Mesendoderm (in vitro differentiated cells): Measurements from ENCODE around the gene TBCD.

ENCODE experiments used
- DNase-seq: peaks from one replicate; pipeline ENCODE4 v3.0.0; 2013
- H2AK5ac ChIP-seq: 2 replicates; pipeline ENCODE4 v1.6.1; 2013; ENCODE audit warnings: low read length, inconsistent platforms
- H2BK120ac ChIP-seq: 2 replicates; pipeline ENCODE4 v1.6.1; 2013; ENCODE audit warnings: low read depth, mild to moderate bottlenecking, low read length, moderate library complexity, mixed read lengths
- H2BK15ac ChIP-seq: replicated peaks from 2 replicates; pipeline ENCODE4 v1.6.1; 2013; ENCODE audit warnings: low read depth, mild to moderate bottlenecking, moderate library complexity
- H2BK5ac ChIP-seq: 2 replicates; pipeline ENCODE4 v1.6.1; 2013; ENCODE audit warnings: low read length, inconsistent platforms
- H3K18ac ChIP-seq: 2 replicates; pipeline ENCODE4 v1.6.1; 2013; ENCODE audit warnings: mild to moderate bottlenecking, low read length, mixed read lengths
- H3K23ac ChIP-seq: one replicate; pipeline ENCODE4 v1.6.1; 2013; ENCODE audit warnings: low read length
- H3K27ac ChIP-seq: 2 replicates; pipeline ENCODE4 v1.5.1; 2013; ENCODE audit warnings: low read depth, mild to moderate bottlenecking, inconsistent platforms, low read length, moderate library complexity
- H3K27me3 ChIP-seq: 2 replicates; pipeline ENCODE4 v1.6.1; 2013; ENCODE audit warnings: low read length, control low read depth, mild to moderate bottlenecking, inconsistent platforms; ENCODE audit not compliant: insufficient read depth, poor library complexity
- H3K36me3 ChIP-seq: 2 replicates; pipeline ENCODE4 v1.6.1; 2013; ENCODE audit warnings: low read length, inconsistent platforms; ENCODE audit not compliant: control insufficient read depth, insufficient read depth
- H3K4ac ChIP-seq: one replicate; pipeline ENCODE4 v1.6.1; 2013; ENCODE audit warnings: low read depth, mild to moderate bottlenecking, low read length, moderate library complexity
- H3K4me1 ChIP-seq: 2 replicates; pipeline ENCODE4 v1.6.1; 2013; ENCODE audit warnings: low read depth, low read length, inconsistent platforms; ENCODE audit not compliant: control insufficient read depth
- H3K4me2 ChIP-seq: 2 replicates; pipeline ENCODE4 v1.6.1; 2013; ENCODE audit warnings: low read length
- H3K4me3 ChIP-seq: 2 replicates; pipeline ENCODE4 v1.5.1; 2013; ENCODE audit warnings: mild to moderate bottlenecking, low read length
- H3K56ac ChIP-seq: one replicate; pipeline ENCODE4 v1.6.1; 2013; ENCODE audit warnings: low read length
- H3K79me1 ChIP-seq: 2 replicates; pipeline ENCODE4 v1.6.1; 2013; ENCODE audit warnings: low read length, inconsistent platforms
- H3K79me2 ChIP-seq: 2 replicates; pipeline ENCODE4 v1.6.1; 2013; ENCODE audit warnings: mild to moderate bottlenecking, low read length; ENCODE audit not compliant: control insufficient read depth, insufficient read depth
- H3K9ac ChIP-seq: 2 replicates; pipeline ENCODE4 v1.6.1; 2013; ENCODE audit warnings: low read length, inconsistent platforms
- H4K5ac ChIP-seq: one replicate; pipeline ENCODE4 v1.6.1; 2013; ENCODE audit warnings: low read length
- H4K8ac ChIP-seq: one replicate; pipeline ENCODE4 v1.6.1; 2013; ENCODE audit warnings: low read depth, mild to moderate bottlenecking, control low read depth, low read length, moderate library complexity
- WGBS: extraction: QIAGEN DNeasy Blood & Tissue Kit; methylation state at CpG from one replicate; pipeline ENCODE4 v1.1.7; 2013; ENCODE audit warnings: low lambda C conversion rate, missing lambda C conversion rate; ENCODE audit not compliant: insufficient coverage; ENCODE audit errors: extremely low coverage; 5-methylcytosine and 5-hydroxymethylcytosine counted together

The TBCD gene

DNA sequence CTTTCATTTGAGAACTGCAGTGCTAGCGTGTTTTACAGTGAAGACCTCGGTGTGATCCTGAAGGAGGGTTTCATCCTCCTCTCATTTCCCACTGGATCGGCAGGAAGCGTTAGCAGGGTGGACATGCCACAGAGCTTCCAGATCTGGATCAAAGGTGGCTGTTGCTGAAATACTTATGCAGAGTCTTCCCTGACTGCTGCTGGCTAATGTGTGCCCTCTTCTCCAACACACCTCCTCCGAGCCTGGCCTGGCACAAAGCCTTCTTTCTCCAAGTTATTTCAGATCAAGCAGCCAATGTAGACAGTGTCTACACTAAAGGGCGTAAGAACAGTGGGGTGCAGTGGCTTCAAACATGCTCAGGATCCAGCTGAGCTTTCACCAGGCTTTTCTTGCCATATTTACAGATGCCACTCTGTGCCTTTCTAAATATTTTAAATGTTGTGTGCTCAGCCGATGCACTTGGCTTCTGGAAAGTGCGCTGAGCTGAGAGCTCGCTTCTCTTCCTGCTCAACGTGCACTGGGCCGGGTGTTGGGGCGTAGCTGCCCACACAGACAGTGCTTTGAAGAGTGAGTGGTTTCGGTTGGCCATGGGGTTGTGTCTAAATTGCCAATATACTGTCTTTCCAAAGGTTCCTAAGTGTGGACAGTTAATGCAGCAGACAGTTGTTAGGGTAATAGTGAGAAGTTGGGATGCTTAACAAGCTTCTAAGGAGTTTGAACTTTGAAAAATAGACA, 85.9 kb downstream of the TBCD start:
- Histone ChIP-seq H2BK120ac (no peak overlapping the region), H3K18ac (no peak overlapping the region), H2BK5ac (no peak overlapping the region), H3K36me3 (peaks cover 2% of the 10 kb centered on the region), H3K27ac (no peak overlapping the region), H3K9ac (no peak overlapping the region), H3K4me1 (no peaks in the 10 kb centered on the region), H3K79me1 (peaks cover 2% of the 10 kb centered on the region), H3K56ac (no peak overlapping the region), H2BK15ac (no peak overlapping the region), H2AK5ac (no peak overlapping the region), H3K4me2 (no peak overlapping the region), H4K5ac (no peak overlapping the region), H3K4ac (no peak overlapping the region), H3K23ac (no peak overlapping the region), H3K27me3 (no peaks in the 10 kb centered on the region), H3K79me2 (no peaks in the 10 kb centered on the region), H4K8ac (no peak overlapping the region), H3K4me3 (no peak overlapping the region)
- no peak for DNase-seq
- no CpG with 5 or more reads among the region's 13 CpGs for WGBS

DNA sequence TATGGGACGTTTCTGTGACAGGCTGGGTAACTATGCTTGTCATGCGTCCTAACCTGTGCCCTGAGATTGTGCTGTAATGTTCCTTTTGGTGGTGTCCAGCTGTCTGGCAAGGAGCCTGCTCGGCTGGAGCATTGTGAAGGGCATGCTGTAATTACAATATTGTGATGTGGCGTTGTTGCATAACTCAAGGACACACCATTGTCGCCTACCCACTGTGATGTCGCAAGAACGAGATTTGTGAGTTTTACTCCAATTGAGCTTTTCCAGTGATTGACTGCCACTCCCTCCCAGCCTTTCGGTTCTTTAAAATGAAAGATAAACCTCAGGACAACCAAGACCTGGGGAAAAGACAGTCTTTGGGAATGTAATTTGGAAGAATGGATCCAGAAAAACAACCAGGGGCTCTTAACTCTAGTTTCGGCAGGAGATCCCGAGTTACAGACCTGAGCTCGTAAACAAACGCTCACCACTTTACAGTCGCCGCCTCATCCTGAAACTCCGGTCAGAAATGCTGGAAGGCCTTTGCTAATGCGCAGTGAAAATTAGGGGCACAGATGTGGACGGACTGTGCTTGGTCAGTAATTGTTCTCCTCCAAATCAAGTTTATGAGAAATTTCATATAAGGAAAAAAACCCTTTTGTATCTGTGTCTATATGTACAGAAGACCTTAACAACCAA, 86.7 kb downstream of the TBCD start:
- no peak overlapping the region for H3K18ac ChIP-seq
- H3K27me3 ChIP-seq = no peaks in the 10 kb centered on the region
- H3K4me3 ChIP-seq = no peak overlapping the region
- H3K79me1 ChIP-seq = peaks cover 2% of the 10 kb centered on the region
- H3K36me3 ChIP-seq = peaks cover under 1% of the 10 kb centered on the region
- no peak overlapping the region for H4K8ac ChIP-seq
- no CpG with 5 or more reads among the region's 17 CpGs for WGBS
- no peaks in the 10 kb centered on the region for H3K79me2 ChIP-seq
- H3K4me1 ChIP-seq = no peaks in the 10 kb centered on the region
- H3K27ac ChIP-seq = no peak overlapping the region
- no peak overlapping the region for H3K9ac ChIP-seq
- no peak overlapping the region for H3K56ac ChIP-seq
- no peak overlapping the region for H2BK15ac ChIP-seq
- H3K23ac ChIP-seq = no peak overlapping the region
- no peak overlapping the region for H2BK5ac ChIP-seq
- DNase-seq = no peak
- H3K4me2 ChIP-seq = no peak overlapping the region
- no peak overlapping the region for H4K5ac ChIP-seq
- no peak overlapping the region for H2AK5ac ChIP-seq
- no peak overlapping the region for H2BK120ac ChIP-seq
- H3K4ac ChIP-seq = no peak overlapping the region

DNA sequence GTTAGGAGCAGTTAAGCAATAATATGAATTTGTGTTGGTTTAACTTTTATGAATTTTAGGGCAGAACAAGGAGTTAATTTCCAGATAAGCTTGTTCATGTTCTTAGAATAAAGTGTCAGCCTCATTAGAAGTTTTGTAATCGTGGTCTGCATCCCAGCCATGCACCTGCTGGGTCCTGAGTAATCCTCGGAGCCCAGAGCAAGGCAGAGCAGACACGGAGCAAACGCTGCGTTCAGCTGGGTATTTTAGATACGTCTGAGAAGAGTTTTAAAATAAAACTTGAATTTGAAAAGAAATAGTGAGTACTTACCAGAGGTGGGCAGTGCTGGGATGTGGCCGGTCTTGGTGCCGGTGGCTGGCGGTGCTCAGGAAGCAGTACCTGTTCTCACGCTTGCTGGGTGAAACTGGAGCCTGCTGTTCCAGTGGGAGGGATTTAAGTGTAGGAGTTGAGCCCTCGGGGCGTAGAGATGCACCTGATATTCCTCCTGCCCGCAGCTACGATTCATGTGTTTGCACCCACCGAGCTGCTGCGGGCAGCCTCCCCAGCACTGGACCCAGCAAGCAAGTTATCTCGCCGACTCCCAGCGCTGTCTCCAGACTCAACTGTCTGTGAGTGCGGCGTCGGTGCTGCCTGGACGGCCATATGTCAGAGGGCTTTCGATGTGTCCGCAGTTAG, 87.9 kb downstream of the TBCD start, which contains the start of gene ZNF750:
Gene ZNF750, minus strand, starts transcription at position 406 of the 676 bp plus-strand sequence. CDS start 7,568 bp downstream, outside the sequence.
- Histone ChIP-seq H3K4me1 (no peaks in the 10 kb centered on the region), H3K4me2 (no peak within 1 kb of the TSS), H3K79me2 (no peaks in the 10 kb centered on the region), H4K8ac (no peak within 1 kb of the TSS), H3K27me3 (no peaks in the 10 kb centered on the region), H3K4ac (no peak within 1 kb of the TSS), H3K9ac (no peak within 1 kb of the TSS), H4K5ac (no peak within 1 kb of the TSS), H3K56ac (peak within 1 kb of the TSS; percentile 56), H3K23ac (no peak within 1 kb of the TSS), H3K27ac (no peak within 1 kb of the TSS), H3K18ac (no peak within 1 kb of the TSS), H2BK120ac (no peak within 1 kb of the TSS), H3K4me3 (no peak within 1 kb of the TSS), H2BK15ac (no peak within 1 kb of the TSS), H2AK5ac (no peak within 1 kb of the TSS), H2BK5ac (no peak within 1 kb of the TSS), H3K79me1 (peaks cover 2% of the 10 kb centered on the region), H3K36me3 (no peaks in the 10 kb centered on the region)
- peak; percentile 42 for DNase-seq
- WGBS = no CpG with 5 or more reads among the region's 25 CpGs

DNA sequence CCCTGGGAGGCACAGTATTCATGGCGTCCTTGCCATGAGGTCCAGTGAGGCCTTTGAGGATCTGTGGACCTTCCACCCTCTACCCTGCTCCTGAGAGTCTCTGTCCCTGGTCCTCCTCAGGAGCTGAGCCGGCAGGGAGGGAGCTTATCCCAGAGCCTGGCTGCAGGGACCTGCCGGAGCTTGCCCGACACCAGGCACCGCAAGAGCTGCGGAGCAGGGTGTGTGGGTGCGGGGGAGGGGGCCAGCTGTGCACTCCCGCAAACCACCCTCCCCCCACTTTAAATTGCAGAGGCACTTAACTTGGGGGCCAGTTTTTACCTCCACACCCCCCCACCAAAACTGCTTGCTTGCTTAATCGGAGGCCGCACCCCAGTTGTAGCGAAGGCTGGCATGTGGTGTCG, 88.6 kb downstream of the TBCD start:
- DNase-seq = peak; percentile 28
- H2AK5ac ChIP-seq = no peak overlapping the region

GRCh38 chr17:82841921-82842596, 90.2 kb downstream of the TBCD start:
- H3K4ac ChIP-seq = no peak overlapping the region
- H3K9ac ChIP-seq = no peak overlapping the region
- no peak overlapping the region for H3K4me3 ChIP-seq
- H3K36me3 ChIP-seq = no peaks in the 10 kb centered on the region
- no peaks in the 10 kb centered on the region for H3K27me3 ChIP-seq
- WGBS = no CpG with 5 or more reads among the region's 16 CpGs
- no peak overlapping the region for H3K4me2 ChIP-seq
- H2BK5ac ChIP-seq = no peak overlapping the region
- no peak overlapping the region for H4K8ac ChIP-seq
- no peak overlapping the region for H4K5ac ChIP-seq
- no peak overlapping the region for H2BK120ac ChIP-seq
- peaks cover 2% of the 10 kb centered on the region for H3K79me1 ChIP-seq
- no peak overlapping the region for H3K23ac ChIP-seq
- no peak overlapping the region for H3K27ac ChIP-seq
- H2BK15ac ChIP-seq = no peak overlapping the region
- no peaks in the 10 kb centered on the region for H3K79me2 ChIP-seq
- DNase-seq = no peak
- no peaks in the 10 kb centered on the region for H3K4me1 ChIP-seq
- no peak overlapping the region for H3K18ac ChIP-seq
- no peak overlapping the region for H2AK5ac ChIP-seq
- H3K56ac ChIP-seq = no peak overlapping the region

More for the DNA sequence above, 88.6 kb downstream of the TBCD start:
- peaks cover 2% of the 10 kb centered on the region for H3K79me1 ChIP-seq
- H3K27me3 ChIP-seq = no peaks in the 10 kb centered on the region
- no peaks in the 10 kb centered on the region for H3K36me3 ChIP-seq
- no peaks in the 10 kb centered on the region for H3K79me2 ChIP-seq
- H3K23ac ChIP-seq = no peak overlapping the region
- no peak overlapping the region for H3K4me2 ChIP-seq
- H3K4me1 ChIP-seq = no peaks in the 10 kb centered on the region
- H4K5ac ChIP-seq = no peak overlapping the region
- H3K56ac ChIP-seq = peak overlapping the region; percentile 56
- H3K4ac ChIP-seq = no peak overlapping the region
- WGBS = no CpG with 5 or more reads among the region's 12 CpGs
- H2BK120ac ChIP-seq = no peak overlapping the region
- H3K18ac ChIP-seq = no peak overlapping the region
- H4K8ac ChIP-seq = no peak overlapping the region
- no peak overlapping the region for H3K27ac ChIP-seq
- no peak overlapping the region for H2BK15ac ChIP-seq
- H3K4me3 ChIP-seq = no peak overlapping the region
- no peak overlapping the region for H2BK5ac ChIP-seq
- no peak overlapping the region for H3K9ac ChIP-seq
